Measurements from ENCODE around the gene ATP2B2.

ATP2B2 gene

DNA sequence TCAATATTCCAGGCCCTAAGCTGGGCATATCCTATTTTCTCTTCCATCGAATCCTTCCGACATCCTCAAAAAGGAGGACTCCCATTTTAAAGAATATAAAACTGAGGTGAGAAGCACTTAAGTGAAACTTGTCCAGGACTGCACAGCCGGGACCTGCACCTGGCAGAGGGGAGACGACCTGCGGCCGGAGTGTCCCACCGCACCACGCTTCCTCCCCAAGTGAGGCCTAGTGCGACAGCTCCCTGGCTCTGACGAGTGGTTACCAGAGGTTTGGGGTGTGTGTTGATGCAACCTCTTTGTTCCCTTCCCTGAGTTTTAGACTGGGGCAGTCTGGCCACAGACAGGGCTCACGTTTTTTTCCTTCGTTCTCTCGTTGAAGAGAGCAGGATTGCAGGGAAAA lies 24.9 kb upstream of the ATP2B2 start:
- in situ Hi-C loops (cut with MboI; ENCODE audit: low sequenced_read_pairs), result no loop called here

GRCh38 chr3:10529809-10530208 lies 24.4 kb upstream of the ATP2B2 start:
- in situ Hi-C loops (cut with MboI; ENCODE audit: low sequenced_read_pairs), result no loop called here

- in situ Hi-C loops (cut with MboI; ENCODE audit: low sequenced_read_pairs), result no loop called here
These were observed 22.7 kb upstream of the ATP2B2 start for GRCh38 chr3:10528046-10528445.

DNA sequence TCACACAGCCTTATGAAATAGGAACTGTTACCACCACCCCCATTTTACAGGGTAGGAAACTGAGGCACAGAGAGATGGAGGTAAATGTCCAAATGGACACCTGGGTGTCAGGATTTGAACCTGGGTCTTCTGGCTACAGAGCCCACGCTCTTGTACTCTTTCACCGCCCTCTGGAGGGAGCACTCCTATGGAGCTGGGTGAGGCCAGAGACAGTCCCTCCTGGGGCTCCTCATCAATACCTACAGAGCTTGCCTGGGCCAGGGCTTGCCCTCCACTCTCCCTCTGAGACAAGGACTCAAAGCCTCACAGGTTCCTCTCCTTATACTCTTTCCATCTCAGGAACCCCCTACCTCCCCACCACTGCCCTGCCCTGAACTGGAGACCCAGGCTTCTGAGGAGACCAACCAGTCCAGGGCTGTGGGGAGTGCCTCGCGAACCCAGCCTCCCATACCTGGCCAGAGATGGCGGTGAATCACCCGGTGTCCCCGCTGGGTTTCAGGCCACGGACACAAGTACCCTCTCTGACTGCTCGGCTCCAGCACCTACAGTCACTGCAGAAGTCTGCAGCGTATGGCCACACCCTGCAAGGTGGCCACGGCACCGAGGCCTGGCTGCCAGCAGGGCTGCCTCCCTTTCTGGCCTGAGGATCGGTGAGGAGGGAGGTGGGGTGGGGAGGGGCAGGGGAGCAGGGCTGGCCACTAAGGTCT lies 22.1 kb upstream of the ATP2B2 start:
- in situ Hi-C loops (cut with MboI; ENCODE audit: low sequenced_read_pairs), result no loop called here

DNA sequence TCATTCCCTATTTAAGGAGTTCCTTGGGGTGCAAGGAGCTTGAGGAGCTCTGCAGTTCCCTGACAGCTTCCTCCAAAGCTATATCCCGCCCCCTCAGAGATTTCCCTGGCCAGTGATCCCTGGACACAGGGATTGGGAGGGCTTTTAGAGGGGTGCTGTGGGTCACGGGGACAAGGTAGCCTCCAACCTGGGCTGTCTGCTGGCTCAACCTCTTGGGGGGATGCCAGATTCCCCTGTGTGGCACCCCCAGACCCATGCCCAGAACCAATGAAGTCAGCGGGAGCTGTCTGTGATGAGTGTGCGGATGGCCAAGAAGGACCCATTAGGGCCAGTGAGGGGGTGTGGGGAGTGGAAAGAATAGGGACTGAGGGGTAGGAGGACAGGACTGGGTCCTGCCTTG lies 21.0 kb upstream of the ATP2B2 start:
- in situ Hi-C loops (cut with MboI; ENCODE audit: low sequenced_read_pairs), result no loop called here

GRCh38 chr3:10524799-10525301 lies 19.5 kb upstream of the ATP2B2 start:
- in situ Hi-C loops (cut with MboI; ENCODE audit: low sequenced_read_pairs), result no loop called here

DNA sequence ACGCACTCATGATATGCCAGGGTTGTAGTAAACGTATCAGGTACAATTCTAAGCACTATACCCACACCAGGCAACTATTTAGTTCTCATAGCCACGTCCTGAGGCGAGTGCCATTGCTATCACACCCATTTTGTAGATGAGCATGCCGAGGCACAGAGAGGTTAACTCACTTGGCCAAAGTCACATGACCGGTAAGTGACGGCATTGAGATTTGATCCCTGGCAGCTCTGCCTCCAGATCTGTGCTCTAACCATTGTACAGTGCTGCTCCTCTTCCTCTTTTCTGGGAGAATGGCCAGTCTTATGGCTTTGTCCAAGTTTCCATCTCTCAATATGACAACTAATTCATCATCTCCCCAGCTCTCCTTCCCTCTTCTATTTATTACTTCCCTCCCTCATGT lies 18.9 kb upstream of the ATP2B2 start:
- in situ Hi-C loops (cut with MboI; ENCODE audit: low sequenced_read_pairs), result no loop called here

DNA sequence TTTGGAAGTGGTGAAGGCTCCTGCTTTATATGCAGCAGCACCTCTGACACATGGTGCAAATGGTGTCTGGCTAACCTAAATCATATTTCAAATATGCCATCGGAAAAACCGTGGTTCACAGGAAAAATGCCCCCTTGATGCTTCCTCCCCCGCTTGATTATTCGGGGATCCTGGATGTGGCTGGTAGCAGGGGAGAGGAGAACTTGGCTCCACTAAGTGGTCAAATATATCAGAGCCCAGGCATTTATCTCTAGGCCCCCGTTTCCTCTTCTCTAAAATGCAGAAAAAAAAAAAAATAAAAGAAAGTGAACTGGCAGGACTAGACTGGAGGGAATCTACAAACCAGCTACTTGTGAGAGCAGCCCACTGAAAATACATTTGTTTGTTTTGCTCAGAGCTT lies 18.2 kb upstream of the ATP2B2 start:
- in situ Hi-C loops (cut with MboI; ENCODE audit: low sequenced_read_pairs), result no loop called here

DNA sequence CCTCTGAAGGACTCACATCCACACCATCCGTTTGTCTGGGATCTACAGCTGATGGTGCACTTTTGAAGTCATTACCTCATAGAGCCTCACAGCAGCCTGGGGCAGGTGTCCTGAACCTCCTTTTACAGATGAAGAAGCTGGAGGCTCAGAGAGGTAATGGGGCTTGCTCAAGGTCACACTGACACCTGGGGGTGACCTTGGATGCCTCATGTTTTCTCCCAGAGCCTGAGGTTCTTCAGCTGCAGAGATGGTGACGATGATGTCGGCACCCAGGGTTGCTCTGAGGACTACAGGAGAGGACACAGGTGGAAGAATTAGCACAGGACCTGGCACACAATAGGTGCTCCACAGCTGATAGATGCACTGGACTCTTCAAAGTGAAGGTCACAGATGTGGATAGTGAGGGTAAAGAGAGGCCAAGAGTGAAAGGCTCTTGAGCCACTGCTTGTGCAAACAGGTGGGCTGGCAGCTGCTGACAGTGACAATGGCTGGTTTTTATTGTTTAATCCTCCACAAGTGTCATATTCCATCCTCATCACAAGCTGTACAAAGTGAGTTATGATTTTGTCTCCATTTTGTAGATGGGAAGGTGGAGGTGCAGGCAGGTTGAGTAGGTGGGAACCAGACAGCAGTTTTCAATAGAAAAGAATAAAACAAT lies 17.4 kb upstream of the ATP2B2 start:
- in situ Hi-C loops (cut with MboI; ENCODE audit: low sequenced_read_pairs), result no loop called here

DNA sequence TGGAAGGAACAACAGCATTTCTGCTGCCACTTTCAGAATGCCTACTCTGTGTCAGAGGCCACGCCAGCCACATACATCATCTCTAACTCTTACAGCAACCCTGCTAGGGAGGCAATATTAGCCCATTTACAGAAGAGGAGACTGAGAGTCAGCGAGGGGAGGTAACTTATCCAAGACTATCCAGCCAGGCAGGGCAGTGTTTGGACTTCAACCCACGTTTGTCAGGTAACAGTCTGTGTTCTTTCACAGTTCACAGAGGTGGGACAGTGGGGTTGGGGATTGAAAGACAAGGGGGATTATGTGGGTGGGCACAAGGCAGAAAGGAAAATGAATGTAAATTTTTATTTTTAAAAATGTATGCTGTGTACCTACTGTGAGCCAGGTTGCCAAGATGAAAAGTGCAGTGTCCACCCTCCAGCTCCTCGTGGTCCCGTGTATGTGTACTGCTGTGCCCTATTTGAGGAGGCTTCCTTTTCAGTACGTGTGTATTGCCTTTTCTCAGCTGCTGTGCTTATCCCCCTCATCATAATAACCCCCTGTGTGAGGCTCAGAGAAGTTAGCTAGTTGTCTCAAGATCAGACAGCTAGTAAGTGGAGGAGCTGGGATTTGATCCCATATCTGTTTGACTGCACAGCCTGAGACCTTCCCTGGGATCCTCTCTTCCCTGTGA lies 16.5 kb upstream of the ATP2B2 start:
- in situ Hi-C loops (cut with MboI; ENCODE audit: low sequenced_read_pairs), result no loop called here

GRCh38 chr3:10520072-10520471 lies 14.7 kb upstream of the ATP2B2 start:
- in situ Hi-C loops (cut with MboI; ENCODE audit: low sequenced_read_pairs), result no loop called here

- in situ Hi-C loops (cut with MboI; ENCODE audit: low sequenced_read_pairs), result no loop called here
These were observed 13.8 kb upstream of the ATP2B2 start for GRCh38 chr3:10519236-10519635.

- in situ Hi-C loops (cut with MboI; ENCODE audit: low sequenced_read_pairs), result no loop called here
These were observed 13.2 kb upstream of the ATP2B2 start for GRCh38 chr3:10518506-10519150.

DNA sequence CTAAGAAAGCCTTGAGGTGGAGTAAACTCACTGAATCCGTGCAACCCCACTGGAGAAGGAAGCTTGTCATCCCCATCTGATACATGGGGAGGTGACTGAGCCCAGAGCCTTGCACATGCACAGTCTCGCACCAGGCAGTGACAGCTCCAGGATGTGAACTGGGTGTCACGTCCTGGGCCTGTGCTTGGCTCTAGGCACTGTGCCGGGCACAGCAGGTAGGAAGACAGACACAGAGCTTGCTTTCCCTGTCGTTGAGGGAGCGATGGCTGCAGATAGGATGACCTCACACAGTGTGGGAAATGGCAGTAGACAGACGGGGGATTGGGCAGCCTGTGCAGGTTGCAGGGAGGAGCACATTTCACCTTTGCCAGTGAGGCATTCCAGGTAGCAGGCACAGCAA lies 12.2 kb upstream of the ATP2B2 start:
- in situ Hi-C loops (cut with MboI; ENCODE audit: low sequenced_read_pairs), result no loop called here

- in situ Hi-C loops (cut with MboI; ENCODE audit: low sequenced_read_pairs), result no loop called here
These were observed 11.4 kb upstream of the ATP2B2 start for GRCh38 chr3:10516544-10517452.

DNA sequence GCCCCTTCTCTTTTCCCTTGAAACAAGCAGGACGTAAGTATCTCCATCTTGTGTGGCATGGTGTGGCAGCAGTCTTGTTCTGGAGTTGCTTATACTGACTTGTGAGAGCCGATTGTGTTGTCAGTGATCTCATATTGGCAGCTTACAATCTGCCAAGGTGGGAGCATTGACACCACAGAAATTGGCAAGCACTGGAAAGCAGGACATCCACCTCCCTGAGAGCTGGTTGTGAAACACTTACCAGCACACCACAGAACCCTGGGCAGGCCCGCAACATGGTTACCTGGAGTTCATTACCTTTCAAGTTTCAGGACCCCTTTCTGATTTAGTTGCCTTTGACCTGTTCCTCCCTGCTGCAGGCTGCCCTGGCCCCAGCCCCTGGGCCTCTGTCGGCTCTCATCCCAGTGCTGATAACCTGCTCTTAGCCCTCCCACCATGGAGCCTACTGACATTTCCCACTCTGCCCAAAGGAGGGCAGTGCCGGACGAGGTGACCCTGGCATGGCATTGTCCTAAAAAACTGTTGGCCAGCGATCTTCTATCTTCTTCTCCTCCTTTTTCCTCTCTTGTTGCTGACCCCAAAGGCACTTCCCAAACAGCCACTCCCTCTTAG lies 10.6 kb upstream of the ATP2B2 start:
- in situ Hi-C loops (cut with MboI; ENCODE audit: low sequenced_read_pairs), result no loop called here

GRCh38 chr3:10515396-10515795 lies 10.0 kb upstream of the ATP2B2 start:
- in situ Hi-C loops (cut with MboI; ENCODE audit: low sequenced_read_pairs), result no loop called here

- in situ Hi-C loops (cut with MboI; ENCODE audit: low sequenced_read_pairs), result no loop called here
These were observed 9.2 kb upstream of the ATP2B2 start for GRCh38 chr3:10514407-10515069.

DNA sequence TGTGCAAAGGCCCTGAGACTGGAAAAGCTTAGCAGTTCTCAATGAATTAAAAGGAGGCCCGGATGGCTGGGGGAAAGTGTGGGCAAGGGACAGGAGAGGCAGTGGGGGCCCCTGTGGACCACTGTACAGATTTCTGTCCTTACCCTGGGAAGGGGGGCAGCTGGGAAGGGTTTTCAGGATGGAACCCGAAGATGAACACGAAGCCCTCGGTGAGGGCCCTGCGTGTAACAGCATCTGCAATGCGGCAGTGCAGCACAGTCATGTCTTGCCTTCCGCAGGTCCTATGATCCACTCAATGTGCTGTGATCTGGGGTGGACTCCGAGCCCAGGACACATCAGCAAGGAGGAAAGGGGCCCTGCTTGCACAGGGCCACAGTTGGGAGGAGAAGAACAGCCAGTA lies 7.9 kb upstream of the ATP2B2 start:
- in situ Hi-C loops (cut with MboI; ENCODE audit: low sequenced_read_pairs), result no loop called here

DNA sequence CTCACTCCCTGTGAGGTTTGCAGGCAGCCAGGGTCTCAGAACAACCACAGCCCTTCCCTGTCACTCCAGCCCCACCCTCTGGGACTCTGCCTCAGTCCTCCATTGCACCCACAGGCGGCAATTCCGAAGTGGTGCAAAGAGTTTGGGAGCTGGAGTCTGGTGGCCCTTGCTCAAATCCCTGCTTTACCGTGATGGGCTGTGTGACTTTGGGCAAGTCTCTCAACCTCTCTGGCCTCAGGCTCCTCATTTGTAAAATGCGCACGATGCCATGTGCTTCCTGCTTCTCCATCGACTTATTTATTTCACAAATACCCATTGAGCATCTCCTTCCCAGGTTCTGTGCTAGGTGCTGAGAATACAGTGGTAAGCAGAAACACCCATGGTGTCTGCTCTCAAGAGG lies 7.3 kb upstream of the ATP2B2 start:
- in situ Hi-C loops (cut with MboI; ENCODE audit: low sequenced_read_pairs), result no loop called here

All from HL-60/S4 treated with retinoic acid at 250 ng/mL for 4 days and 3 days (cell line).